WI38 (cell line): ENCODE results near the gene TMEM44.

Source experiments
- H3K4me3 ChIP-seq: 2 replicates; pipeline ENCODE4 v1.5.1; 2011; ENCODE audit warnings: low read depth, mild to moderate bottlenecking, control low read depth, low read length
- TF ChIP-seq, protein P1 (sequence below): IDR thresholded peaks from 2 replicates; pipeline ENCODE4 v1.5.1; 2012; ENCODE audit warnings: low read depth, mild to moderate bottlenecking, control low read depth, low read length

TMEM44 gene

DNA sequence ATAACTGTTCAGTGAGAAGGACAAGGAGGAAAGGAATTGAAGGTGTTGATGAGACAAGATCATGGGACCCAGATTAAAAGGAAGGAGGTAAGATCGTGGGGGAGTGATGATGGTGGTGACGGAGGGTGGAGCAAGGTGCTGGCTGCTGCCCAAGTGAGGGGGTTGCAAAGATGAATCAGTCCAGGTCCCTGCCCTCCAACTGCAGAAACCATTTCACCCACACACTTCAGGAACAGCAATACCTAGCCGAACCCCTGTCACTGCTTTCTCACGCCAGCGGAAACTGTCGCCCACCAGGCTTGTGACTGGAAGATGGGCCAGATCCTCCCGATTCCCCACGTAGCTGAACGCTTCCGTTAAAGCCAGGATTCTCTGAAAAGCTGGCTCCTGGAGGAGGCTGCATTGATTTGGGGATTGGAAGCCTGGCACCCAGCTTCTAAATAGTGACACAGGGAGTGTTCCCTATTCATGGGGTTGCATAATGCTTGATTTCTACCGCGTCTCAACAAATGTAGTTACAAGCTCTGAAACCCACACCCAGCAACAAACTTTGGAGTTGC, 41.9 kb upstream of the TMEM44 start:
- TF ChIP-seq, protein P1, sequence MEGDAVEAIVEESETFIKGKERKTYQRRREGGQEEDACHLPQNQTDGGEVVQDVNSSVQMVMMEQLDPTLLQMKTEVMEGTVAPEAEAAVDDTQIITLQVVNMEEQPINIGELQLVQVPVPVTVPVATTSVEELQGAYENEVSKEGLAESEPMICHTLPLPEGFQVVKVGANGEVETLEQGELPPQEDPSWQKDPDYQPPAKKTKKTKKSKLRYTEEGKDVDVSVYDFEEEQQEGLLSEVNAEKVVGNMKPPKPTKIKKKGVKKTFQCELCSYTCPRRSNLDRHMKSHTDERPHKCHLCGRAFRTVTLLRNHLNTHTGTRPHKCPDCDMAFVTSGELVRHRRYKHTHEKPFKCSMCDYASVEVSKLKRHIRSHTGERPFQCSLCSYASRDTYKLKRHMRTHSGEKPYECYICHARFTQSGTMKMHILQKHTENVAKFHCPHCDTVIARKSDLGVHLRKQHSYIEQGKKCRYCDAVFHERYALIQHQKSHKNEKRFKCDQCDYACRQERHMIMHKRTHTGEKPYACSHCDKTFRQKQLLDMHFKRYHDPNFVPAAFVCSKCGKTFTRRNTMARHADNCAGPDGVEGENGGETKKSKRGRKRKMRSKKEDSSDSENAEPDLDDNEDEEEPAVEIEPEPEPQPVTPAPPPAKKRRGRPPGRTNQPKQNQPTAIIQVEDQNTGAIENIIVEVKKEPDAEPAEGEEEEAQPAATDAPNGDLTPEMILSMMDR = no peak
- H3K4me3 ChIP-seq = no peak overlapping the region

DNA sequence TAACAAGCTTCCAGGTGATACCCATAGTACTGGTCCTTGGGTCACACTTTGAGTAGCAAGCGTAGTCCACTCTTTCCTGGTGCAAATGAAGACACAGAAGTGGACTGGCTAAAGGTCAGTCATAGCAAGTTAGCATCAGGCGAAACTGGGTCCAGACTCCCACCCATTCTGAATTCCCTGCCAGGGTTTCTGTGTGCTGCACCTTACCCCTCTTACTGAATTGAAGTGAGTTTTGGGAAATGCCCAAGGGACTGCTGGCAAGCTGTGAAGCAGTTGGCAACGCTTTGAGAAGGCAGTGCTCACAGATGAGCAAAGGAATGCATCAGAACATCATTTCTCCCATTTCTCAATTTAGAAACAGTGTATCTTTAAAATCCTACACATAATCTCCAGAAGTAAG, 40.5 kb upstream of the TMEM44 start:
- H3K4me3 ChIP-seq = no peak overlapping the region
- TF ChIP-seq, protein P1 = no peak

DNA sequence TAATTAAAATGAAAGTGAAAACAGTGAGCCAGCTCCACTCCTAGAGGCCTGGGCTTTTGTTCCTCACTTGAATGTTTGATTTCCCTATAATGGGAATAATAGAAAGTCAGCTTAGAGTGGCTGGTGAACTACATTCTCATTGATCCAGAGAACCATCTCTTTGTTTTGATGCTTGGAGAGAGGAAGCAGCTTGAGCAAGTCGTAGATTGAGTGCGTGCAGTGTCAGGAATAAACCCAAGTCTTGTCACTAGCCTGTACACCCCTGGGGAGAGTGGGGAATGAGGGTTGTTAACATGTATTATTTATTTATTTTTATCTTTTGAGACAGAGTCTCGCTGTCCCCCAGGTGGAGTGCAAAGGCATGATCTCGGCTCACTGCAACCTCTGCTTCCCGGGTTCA, 39.7 kb upstream of the TMEM44 start:
- peak overlapping the region; percentile 100 for H3K4me3 ChIP-seq
- TF ChIP-seq, protein P1 = no peak

DNA sequence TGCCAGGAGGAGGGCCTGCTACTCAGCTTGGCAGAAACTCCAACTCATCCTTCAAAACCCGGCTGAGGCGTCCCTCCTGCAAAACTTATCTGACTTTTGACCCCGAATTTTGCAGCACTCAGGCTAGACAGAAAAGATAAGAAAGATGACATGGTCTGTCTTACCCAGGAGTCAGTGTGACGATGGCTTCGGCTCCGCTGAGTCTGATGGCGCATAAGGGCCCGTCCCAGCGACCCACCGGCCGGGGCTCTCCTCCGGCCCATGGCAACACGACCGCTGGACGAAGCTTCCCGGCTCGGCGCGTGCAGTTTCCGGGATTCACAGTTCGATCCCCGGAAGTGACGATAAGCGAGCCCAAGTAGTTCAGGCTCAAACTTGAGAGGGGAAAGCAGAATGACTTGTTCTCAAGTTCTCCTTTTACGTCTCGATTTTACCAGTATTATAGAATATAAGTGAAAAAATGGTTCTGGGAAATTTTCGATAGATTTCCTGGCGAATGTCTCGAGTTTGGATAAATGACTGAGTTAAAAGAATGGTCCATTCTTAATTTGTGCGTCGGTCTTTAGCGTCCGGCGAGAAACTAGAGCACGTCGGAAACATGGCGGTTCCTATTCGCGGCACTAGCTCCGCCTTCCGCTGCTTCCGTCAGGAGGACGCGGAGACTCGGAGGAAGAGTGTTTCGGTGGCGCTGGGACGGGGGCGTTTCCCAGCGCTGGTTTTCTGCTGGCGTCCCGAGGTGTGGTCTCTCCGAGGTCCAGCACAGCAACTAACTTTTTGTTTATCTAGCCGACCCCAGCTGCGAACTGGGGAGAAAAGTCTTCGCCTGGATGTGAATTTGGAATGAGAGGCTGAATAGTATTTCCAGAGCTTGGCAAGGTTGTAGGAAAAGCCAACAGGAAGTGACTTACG, 38.9 kb upstream of the TMEM44 start, which contains the start of gene LSG1:
LSG1 (minus strand) TSS at position 292 of the 909 bp plus-strand sequence; CDS start at position 263, 29 bp downstream.
- TF ChIP-seq, protein P1 = no peak; the same call in 1 of the 2 replicates

DNA sequence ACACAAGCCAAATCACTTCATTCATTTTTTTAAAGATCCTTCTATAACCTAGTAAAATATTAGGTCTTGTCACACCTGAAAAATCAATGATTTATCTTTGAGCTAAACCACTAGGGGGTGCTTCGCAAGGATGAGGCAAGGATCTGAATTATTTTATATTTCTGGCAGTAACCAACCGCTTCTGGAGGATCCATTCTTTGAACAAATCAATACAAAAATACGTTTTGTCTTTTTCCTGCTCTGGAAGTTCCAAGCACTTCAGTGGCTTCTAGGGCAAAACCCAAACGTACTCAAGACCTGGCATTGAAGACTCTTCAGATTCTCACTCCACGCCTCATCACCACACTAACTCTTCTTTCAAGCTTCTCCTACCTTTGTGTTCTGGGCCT, 38.3 kb upstream of the TMEM44 start:
- peak overlapping the region; percentile 100 for H3K4me3 ChIP-seq
- TF ChIP-seq, protein P1 = peak; percentile 43

More for the DNA sequence above, 38.9 kb upstream of the TMEM44 start, which contains the start of gene LSG1:
- peak within 1 kb of the TSS; percentile 100 for H3K4me3 ChIP-seq

DNA sequence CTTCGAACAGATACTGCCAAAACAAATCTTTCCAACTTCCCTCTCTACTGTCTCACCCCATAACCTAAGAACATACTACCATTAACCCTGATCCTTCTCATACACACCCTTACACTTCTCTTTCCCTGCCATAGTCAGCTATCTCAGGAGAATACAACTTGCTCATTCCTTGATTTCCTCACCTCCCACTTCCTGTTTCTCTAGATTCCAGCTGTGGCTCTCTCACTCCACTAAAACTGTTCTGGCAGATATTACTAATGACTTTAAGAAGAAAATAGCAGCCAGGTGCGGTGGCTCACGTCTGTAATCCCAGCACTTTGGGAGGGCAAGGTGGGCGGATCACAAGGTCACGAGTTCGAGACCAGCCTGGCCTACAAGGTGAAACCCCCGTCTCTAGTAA, 34.1 kb upstream of the TMEM44 start:
- H3K4me3 ChIP-seq = no peak overlapping the region
- TF ChIP-seq, protein P1 = no peak

DNA sequence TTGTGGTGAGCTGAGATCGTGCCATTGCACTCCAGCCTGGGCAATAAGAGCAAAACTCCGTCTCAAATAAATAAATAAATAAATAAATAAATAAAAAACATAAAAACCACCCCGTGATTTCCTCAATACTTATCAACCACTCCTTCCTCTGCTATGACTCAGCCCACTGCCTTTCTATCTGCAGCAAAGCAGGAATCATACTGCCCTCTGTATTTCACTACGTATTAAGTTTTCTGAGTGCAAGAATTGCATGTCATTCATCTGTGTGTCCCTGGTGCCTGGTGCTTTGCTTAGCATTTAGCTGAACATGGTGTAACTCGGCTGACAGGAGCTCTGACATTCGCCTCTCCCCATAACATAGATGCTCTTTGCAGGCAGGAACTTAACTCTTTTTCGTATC, 31.6 kb upstream of the TMEM44 start:
- TF ChIP-seq, protein P1 = no peak
- H3K4me3 ChIP-seq = no peak overlapping the region
